ENCODE results near the gene GALM.

The GALM gene

DNA sequence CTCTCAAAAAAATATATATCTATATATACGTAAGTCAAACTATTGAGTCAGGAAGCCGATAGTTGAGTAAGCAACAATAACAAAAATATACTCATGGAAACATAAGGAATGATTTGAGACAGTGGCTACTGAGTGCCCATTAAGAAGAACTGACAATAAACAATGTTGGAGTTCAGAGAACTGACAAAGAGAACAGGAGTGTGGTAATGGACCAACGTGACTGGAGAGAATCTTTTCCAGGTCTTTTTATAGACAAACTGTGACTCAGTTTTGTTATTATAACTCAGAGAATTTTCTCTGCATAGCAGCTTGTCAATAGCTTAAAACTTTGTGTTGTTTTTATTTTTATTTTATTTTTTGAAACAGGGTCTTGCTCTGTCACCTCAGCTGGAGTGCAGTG lies 4.6 kb upstream of the GALM start:
- TF ChIP-seq, protein P1, sequence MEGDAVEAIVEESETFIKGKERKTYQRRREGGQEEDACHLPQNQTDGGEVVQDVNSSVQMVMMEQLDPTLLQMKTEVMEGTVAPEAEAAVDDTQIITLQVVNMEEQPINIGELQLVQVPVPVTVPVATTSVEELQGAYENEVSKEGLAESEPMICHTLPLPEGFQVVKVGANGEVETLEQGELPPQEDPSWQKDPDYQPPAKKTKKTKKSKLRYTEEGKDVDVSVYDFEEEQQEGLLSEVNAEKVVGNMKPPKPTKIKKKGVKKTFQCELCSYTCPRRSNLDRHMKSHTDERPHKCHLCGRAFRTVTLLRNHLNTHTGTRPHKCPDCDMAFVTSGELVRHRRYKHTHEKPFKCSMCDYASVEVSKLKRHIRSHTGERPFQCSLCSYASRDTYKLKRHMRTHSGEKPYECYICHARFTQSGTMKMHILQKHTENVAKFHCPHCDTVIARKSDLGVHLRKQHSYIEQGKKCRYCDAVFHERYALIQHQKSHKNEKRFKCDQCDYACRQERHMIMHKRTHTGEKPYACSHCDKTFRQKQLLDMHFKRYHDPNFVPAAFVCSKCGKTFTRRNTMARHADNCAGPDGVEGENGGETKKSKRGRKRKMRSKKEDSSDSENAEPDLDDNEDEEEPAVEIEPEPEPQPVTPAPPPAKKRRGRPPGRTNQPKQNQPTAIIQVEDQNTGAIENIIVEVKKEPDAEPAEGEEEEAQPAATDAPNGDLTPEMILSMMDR (IDR thresholded peaks at IDR 0.05; ENCODE audit: borderline replicate concordance, control extremely low read depth, extremely low read depth, insufficient read depth, missing control alignments), result no peak
- no peak for DNase-seq (ENCODE audit: low spot score)
- in situ Hi-C loops (cut with MboI; ENCODE audit: low sequenced_read_pairs, unreplicated experiment), result no loop called here

DNA sequence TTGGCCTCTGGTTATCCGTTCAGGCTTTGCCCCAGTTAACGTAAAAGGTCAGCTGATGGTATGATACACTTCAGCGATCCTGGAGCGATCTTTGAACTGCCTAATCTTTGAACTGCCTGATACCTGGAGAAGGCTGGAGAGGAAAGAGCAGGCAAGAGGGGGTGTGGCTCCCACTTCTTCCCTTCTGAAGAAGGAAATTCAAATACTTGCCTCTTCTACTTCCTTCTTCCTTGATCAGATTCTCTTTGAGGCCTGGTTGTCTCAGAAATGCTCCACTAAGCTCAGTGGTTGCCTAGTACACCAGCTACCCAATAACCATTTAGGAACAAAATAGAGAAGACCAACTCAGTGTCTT lies 619 bp downstream of the GALM start:
- TF ChIP-seq, protein P1 (IDR thresholded peaks at IDR 0.05; ENCODE audit: borderline replicate concordance, control extremely low read depth, extremely low read depth, insufficient read depth, missing control alignments), result no peak
- no peak for DNase-seq (ENCODE audit: low spot score)
- in situ Hi-C loops (cut with MboI; ENCODE audit: low sequenced_read_pairs, unreplicated experiment), result no loop called here

DNA sequence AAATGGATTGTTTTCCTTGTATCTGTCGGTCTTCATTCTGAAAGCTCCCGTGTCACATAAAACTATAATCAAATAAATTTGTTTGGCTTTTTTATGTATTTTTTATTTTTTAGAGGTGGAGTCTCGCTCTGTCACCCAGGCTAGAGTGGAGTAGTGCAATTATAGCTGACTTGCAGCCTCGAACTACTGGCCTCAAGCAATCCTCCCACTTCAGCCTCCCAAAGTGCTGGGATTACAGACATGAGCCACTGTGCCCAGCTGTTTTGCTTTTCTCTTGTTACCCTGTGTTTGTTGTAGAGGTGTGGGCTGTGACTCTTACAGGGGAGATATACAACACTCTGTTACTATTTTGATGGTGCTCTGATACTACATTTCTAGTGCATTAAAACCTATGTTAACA lies 2.2 kb downstream of the GALM start:
- DNase-seq (ENCODE audit: low spot score), result no peak
- TF ChIP-seq, protein P1 (IDR thresholded peaks at IDR 0.05; ENCODE audit: borderline replicate concordance, control extremely low read depth, extremely low read depth, insufficient read depth, missing control alignments), result no peak
- in situ Hi-C loops (cut with MboI; ENCODE audit: low sequenced_read_pairs, unreplicated experiment), result no loop called here

DNA sequence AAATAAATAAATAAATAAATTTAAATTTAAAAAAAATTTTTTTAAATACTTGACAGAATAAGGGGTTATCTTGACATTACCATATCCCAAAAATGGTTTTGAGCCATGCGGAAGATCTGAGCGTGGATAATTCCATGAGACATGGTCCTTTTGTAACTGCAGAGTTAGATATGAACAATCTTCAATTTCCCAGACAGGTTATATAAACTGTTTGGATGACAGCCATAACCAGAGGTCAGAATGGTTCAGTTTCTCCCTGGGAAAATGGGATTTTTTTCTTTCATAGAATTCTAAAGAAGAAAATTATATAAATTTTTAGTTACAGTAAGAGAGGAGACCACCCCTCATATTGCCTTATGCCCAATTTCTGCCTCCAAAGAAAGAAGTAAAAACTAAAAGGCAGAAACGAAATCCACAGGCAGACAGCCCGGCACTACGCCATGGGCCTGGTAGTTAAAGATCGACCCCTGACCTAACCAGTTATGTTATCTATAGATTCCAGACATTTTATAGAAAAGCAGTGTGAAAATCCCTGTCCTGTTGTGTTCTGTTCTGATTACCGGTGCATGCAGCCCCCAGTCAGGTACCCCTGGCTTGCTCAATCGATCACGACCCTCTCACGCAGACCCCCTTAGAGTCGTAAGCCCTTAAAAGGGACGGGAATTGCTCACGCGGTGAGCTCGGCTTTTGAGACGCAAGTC lies 3.0 kb downstream of the GALM start:
- no peak for DNase-seq (ENCODE audit: low spot score)
- TF ChIP-seq, protein P1 (IDR thresholded peaks at IDR 0.05; ENCODE audit: borderline replicate concordance, control extremely low read depth, extremely low read depth, insufficient read depth, missing control alignments), result no peak
- in situ Hi-C loops (cut with MboI; ENCODE audit: low sequenced_read_pairs, unreplicated experiment), result no loop called here

DNA sequence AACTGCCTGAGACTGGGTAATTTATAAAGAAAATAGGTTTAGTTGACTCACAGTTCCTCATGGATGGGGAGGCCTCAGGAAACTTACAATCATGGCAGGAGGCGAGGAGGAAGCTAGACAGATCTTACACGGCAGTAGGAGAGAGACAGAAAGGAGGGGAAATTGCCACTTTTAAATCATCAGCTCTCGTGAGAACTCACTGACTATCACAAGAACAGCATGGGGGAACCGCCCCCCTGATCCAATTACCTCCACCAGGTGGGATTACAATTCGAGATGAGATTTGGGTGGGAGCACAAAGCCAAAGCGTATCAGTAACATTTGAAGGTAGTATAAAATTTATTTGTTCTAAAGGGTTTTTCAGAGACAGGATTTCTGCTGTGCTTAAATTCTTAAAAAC lies 5.4 kb downstream of the GALM start:
- DNase-seq (ENCODE audit: low spot score), result no peak
- in situ Hi-C loops (cut with MboI; ENCODE audit: low sequenced_read_pairs, unreplicated experiment), result no loop called here
- TF ChIP-seq, protein P1 (IDR thresholded peaks at IDR 0.05; ENCODE audit: borderline replicate concordance, control extremely low read depth, extremely low read depth, insufficient read depth, missing control alignments), result no peak

DNA sequence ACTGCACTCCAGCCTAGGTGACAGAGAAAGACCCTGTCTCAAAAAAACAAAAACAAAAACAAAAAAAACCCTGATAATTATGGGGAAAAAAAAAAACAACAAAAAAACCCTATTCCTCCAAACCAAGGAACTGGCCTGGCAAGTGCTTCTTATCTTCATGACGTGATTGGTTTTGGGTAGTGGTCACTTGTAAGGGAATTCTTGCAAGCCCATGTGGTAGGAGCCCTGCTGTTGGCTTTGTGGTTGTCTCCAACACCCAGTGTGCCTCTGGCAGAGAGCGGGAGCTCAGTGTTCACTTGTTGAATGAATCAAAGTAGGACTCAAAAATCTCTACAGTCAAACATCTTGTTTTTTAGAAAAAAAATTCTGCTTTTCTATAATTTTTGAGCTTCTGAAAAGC lies 6.0 kb downstream of the GALM start:
- in situ Hi-C loops (cut with MboI; ENCODE audit: low sequenced_read_pairs, unreplicated experiment), result no loop called here
- no peak for DNase-seq (ENCODE audit: low spot score)
- TF ChIP-seq, protein P1 (IDR thresholded peaks at IDR 0.05; ENCODE audit: borderline replicate concordance, control extremely low read depth, extremely low read depth, insufficient read depth, missing control alignments), result no peak
